HL-60/S4 treated with phorbol 12-myristate 13-acetate at 8.2 ng/mL for 4 days and 3 days (cell line): ENCODE data around the gene MLH1.

ENCODE experiments used
- in situ Hi-C: fragments of 300-500 bp; cut with MboI; formaldehyde crosslinking; loops from 2 replicates; pipeline ENCODE4 v1.15.0; 2022; ENCODE audit warnings: low sequenced_read_pairs

MLH1 gene

GRCh38 chr3:36973139-36973538 lies 20.2 kb upstream of the MLH1 start:
- in situ Hi-C loops = no loop called here

GRCh38 chr3:36981006-36981405 lies 12.3 kb upstream of the MLH1 start:
- in situ Hi-C loops = no loop called here

- in situ Hi-C loops = no loop called here
Measured at GRCh38 chr3:36988356-36988755, 5.0 kb upstream of the MLH1 start.

- in situ Hi-C loops = no loop called here
Measured at GRCh38 chr3:36989005-36989404, 4.3 kb upstream of the MLH1 start.

- in situ Hi-C loops = no loop called here
Measured at GRCh38 chr3:36989568-36989967, 3.8 kb upstream of the MLH1 start.

- in situ Hi-C loops = no loop called here
Measured at GRCh38 chr3:36991147-36991546, 2.2 kb upstream of the MLH1 start.

- in situ Hi-C loops = no loop called here
Measured at GRCh38 chr3:36991923-36992805, 1.2 kb upstream of the MLH1 start.

- in situ Hi-C loops = no loop called here
Measured at GRCh38 chr3:36992806-36993325, 452 bp upstream of the MLH1 start, which contains the start of gene EPM2AIP1. TSS of gene EPM2AIP1 (minus strand) at chr3:36993131. CDS start at chr3:36993077, 54 bp downstream.

GRCh38 chr3:37014620-37015019 lies 21.3 kb downstream of the MLH1 start:
- in situ Hi-C loops = no loop called here

GRCh38 chr3:37015642-37016041 lies 22.3 kb downstream of the MLH1 start:
- in situ Hi-C loops = no loop called here

GRCh38 chr3:37016903-37017302 lies 23.6 kb downstream of the MLH1 start:
- in situ Hi-C loops = no loop called here

GRCh38 chr3:37017683-37018082 lies 24.4 kb downstream of the MLH1 start:
- in situ Hi-C loops = no loop called here

- in situ Hi-C loops = no loop called here
Measured at GRCh38 chr3:37024092-37024491, 30.8 kb downstream of the MLH1 start.

- in situ Hi-C loops = no loop called here
Measured at GRCh38 chr3:37024820-37025405, 31.6 kb downstream of the MLH1 start.

GRCh38 chr3:37025561-37026335 lies 32.4 kb downstream of the MLH1 start:
- in situ Hi-C loops = no loop called here

- in situ Hi-C loops = no loop called here
Measured at GRCh38 chr3:37026851-37027250, 33.5 kb downstream of the MLH1 start.

GRCh38 chr3:37028329-37028728 lies 35.0 kb downstream of the MLH1 start:
- in situ Hi-C loops = no loop called here

- in situ Hi-C loops = no loop called here
Measured at GRCh38 chr3:37029111-37029510, 35.8 kb downstream of the MLH1 start.

GRCh38 chr3:37029516-37030163 lies 36.3 kb downstream of the MLH1 start:
- in situ Hi-C loops = no loop called here

- in situ Hi-C loops = no loop called here
Measured at GRCh38 chr3:37030588-37030987, 37.3 kb downstream of the MLH1 start.
